ENCODE data around the gene ATAD3B.

Gene ATAD3B

GRCh38 chr1:1434131-1434823, 37.3 kb upstream of the ATAD3B start:
- Histone ChIP-seq H3K9ac (ENCODE audit: low read length) (no peak overlapping the region), H3K36me3 (ENCODE audit: low read length) (no peaks in the 10 kb centered on the region), H4K20me1 (ENCODE audit: low read depth, low read length) (no peaks in the 10 kb centered on the region), H3F3A (ENCODE audit: insufficient read depth) (no peaks in the 10 kb centered on the region), H3K4me3 (ENCODE audit: insufficient read depth, low read length, poor library complexity, severe bottlenecking) (no peak overlapping the region), H3K27me3 (ENCODE audit: low read length) (no peaks in the 10 kb centered on the region), H3K9me2 (replicated peaks; ENCODE audit: insufficient read depth, low read length) (no peaks in the 10 kb centered on the region), H3K9me3 (ENCODE audit: insufficient read depth, low read length) (no peaks in the 10 kb centered on the region), H3K79me2 (ENCODE audit: insufficient read depth, low read length) (no peaks in the 10 kb centered on the region), H3K27ac (ENCODE audit: low read depth, low read length) (no peak overlapping the region), H3K4me2 (ENCODE audit: low read depth, low read length, poor library complexity, severe bottlenecking) (no peak overlapping the region), H2AFZ (ENCODE audit: low read depth, low read length, severe bottlenecking) (no peak overlapping the region)
- no peak for TF ChIP-seq EZH2phosphoT487 (conservative IDR thresholded peaks at IDR 0.05; ENCODE audit: low read length)
- no peak for TF ChIP-seq CTCF (IDR thresholded peaks at IDR 0.05; ENCODE audit: insufficient read depth, low read length, poor library complexity, severe bottlenecking)

- no peak overlapping the region for H3K9ac ChIP-seq (ENCODE audit: low read length)
- H3K36me3 ChIP-seq (ENCODE audit: low read length) = no peaks in the 10 kb centered on the region
- TF ChIP-seq EZH2phosphoT487 (conservative IDR thresholded peaks at IDR 0.05; ENCODE audit: low read length) (no peak), CTCF (IDR thresholded peaks at IDR 0.05; ENCODE audit: insufficient read depth, low read length, poor library complexity, severe bottlenecking) (no peak)
- no peaks in the 10 kb centered on the region for H3K79me2 ChIP-seq (ENCODE audit: insufficient read depth, low read length)
- H2AFZ ChIP-seq (ENCODE audit: low read depth, low read length, severe bottlenecking) = no peak overlapping the region
- no peak overlapping the region for H3K4me2 ChIP-seq (ENCODE audit: low read depth, low read length, poor library complexity, severe bottlenecking)
- H4K20me1 ChIP-seq (ENCODE audit: low read depth, low read length) = no peaks in the 10 kb centered on the region
- H3K9me2 ChIP-seq (replicated peaks; ENCODE audit: insufficient read depth, low read length) = no peaks in the 10 kb centered on the region
- H3K27ac ChIP-seq (ENCODE audit: low read depth, low read length) = no peak overlapping the region
- no peaks in the 10 kb centered on the region for H3K27me3 ChIP-seq (ENCODE audit: low read length)
- no peaks in the 10 kb centered on the region for H3F3A ChIP-seq (ENCODE audit: insufficient read depth)
- H3K4me3 ChIP-seq (ENCODE audit: insufficient read depth, low read length, poor library complexity, severe bottlenecking) = no peak overlapping the region
- H3K9me3 ChIP-seq (ENCODE audit: insufficient read depth, low read length) = no peaks in the 10 kb centered on the region
Observed at GRCh38 chr1:1434824-1435105, 36.8 kb upstream of the ATAD3B start.

- no peaks in the 10 kb centered on the region for H3K79me2 ChIP-seq (ENCODE audit: insufficient read depth, low read length)
- H3K4me3 ChIP-seq (ENCODE audit: insufficient read depth, low read length, poor library complexity, severe bottlenecking) = no peak within 1 kb of the TSS
- H3K36me3 ChIP-seq (ENCODE audit: low read length) = no peaks in the 10 kb centered on the region
- H3K9me2 ChIP-seq (replicated peaks; ENCODE audit: insufficient read depth, low read length) = no peaks in the 10 kb centered on the region
- no peaks in the 10 kb centered on the region for H3K9me3 ChIP-seq (ENCODE audit: insufficient read depth, low read length)
- TF ChIP-seq CTCF (IDR thresholded peaks at IDR 0.05; ENCODE audit: insufficient read depth, low read length, poor library complexity, severe bottlenecking) = no peak
- no peak for TF ChIP-seq EZH2phosphoT487 (conservative IDR thresholded peaks at IDR 0.05; ENCODE audit: low read length)
- H3K4me2 ChIP-seq (ENCODE audit: low read depth, low read length, poor library complexity, severe bottlenecking) = no peak within 1 kb of the TSS
- no peak within 1 kb of the TSS for H3K27ac ChIP-seq (ENCODE audit: low read depth, low read length)
- no peaks in the 10 kb centered on the region for H3F3A ChIP-seq (ENCODE audit: insufficient read depth)
- H4K20me1 ChIP-seq (ENCODE audit: low read depth, low read length) = no peaks in the 10 kb centered on the region
- H2AFZ ChIP-seq (ENCODE audit: low read depth, low read length, severe bottlenecking) = no peak within 1 kb of the TSS
- no peak within 1 kb of the TSS for H3K9ac ChIP-seq (ENCODE audit: low read length)
- no peaks in the 10 kb centered on the region for H3K27me3 ChIP-seq (ENCODE audit: low read length)
Observed at GRCh38 chr1:1435106-1435903, 36.3 kb upstream of the ATAD3B start, which contains the start of gene VWA1. Gene VWA1 (plus strand): TSS chr1:1435690. CDS start chr1:1435749, 59 bp downstream.
